G401 (cell line): ENCODE measurements around the gene COA5. TPM values are rescaled to one million over a fixed set of nuclear protein-coding genes. Genes with fewer than 3 reads are reported as not detected.
A peak's percentile ranks its signal among the peaks of the same experiment; 100 is the strongest.
"Not testable (repeated sequence)": the region's sequence is repeated elsewhere in the genome, so short reads cannot be mapped to it uniquely, and the experiment has no call there.

ENCODE experiments used
- DNase-seq: peaks from one replicate; pipeline ENCODE4 v3.0.0-alpha.2; 2015; ENCODE audit warnings: low spot score
- in situ Hi-C: cut with HindIII; loops from 2 replicates; pipeline ENCODE4 v1.10.0; 2016; ENCODE audit warnings: low sequenced_read_pairs, mixed read lengths
- total RNA-seq: library from RNA; depleted of rRNA; stranded (reverse); fragments of >200 nt; shearing (Covaris generic); gene quantifications from 2 replicates; pipeline ENCODE4 v1.2.3, GENCODE V29; 2014

The COA5 gene
- total RNA-seq, 1 experiment from 2014 or later = 21.5 TPM

DNA sequence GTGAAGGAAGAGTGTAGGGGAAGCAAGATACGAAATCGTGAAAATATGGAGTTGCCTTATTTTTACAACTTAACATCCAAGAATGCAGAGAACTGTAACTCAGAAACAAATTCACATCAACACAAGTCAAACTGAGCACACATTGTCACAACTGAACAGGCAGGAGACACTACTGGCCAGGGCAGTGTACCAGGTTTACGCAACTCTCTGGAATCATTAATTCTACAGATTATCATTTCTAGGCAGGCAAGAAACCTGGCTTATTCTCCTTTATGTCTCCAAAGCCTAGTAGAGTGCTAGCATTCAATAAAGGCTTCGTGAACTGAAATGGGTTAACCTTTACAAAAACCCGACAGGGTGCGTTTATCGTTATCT lies 584 bp downstream of the COA5 start:
- in situ Hi-C loops = no loop called here
- DNase-seq = peak; percentile 20

DNA sequence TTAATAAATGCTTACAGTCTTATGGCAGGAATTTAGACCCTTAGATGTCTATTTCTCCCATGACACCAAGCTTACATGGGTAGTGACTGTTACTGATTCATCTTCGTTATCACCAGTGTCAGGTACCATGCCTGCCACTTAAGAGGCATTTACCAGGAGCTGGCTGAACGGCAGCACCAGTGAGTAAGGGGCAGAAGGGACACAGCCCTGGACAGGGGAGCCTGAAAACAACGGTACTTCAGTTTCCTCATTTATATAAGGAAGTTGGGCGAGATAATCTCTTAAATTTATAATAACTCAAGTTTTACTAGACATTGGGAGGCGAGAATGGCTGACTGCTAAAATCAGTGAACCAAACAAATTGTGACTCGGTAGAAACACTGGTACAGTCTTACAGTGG lies 1.2 kb downstream of the COA5 start:
- in situ Hi-C loops = no loop called here
- DNase-seq = no peak

DNA sequence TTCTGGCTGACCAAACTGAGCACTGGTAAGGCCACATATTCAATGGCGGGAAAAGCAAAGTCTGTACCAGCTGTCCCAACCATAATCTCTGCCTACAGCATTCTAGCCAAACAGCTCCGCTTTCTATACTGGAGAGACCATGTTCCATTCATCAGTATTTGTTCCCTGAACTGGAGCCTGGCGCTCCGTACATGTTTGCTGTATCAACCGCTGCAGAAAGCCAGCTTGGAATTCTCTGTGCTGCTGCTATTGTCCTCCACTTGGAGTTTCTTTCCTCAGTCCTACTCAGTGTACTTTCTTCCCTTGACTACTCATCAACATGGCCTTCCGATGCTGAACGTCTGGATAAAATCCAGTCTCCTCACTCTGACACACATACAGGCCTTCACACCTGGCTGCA lies 1.9 kb downstream of the COA5 start:
- in situ Hi-C loops = no loop called here
- DNase-seq = no peak

DNA sequence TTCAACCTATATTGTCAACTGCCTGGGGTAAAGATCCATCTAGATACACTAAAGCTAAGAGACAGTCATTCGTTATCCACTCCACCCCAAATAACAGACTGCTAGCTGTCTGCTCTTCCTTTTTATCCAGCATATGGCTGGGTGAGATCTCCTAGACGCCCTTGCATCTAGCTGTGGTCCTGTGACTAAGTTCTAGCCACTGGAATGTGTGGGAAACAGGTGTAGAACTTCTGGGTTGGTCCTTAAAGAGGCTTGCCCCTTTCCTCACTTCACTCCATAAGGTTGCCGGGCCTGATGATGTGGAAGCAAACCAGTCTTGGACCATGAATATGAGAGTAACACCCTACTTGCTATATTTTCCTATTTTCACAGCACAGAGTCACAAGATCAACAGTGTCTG lies 3.2 kb downstream of the COA5 start:
- in situ Hi-C loops = no loop called here
- DNase-seq = no peak

DNA sequence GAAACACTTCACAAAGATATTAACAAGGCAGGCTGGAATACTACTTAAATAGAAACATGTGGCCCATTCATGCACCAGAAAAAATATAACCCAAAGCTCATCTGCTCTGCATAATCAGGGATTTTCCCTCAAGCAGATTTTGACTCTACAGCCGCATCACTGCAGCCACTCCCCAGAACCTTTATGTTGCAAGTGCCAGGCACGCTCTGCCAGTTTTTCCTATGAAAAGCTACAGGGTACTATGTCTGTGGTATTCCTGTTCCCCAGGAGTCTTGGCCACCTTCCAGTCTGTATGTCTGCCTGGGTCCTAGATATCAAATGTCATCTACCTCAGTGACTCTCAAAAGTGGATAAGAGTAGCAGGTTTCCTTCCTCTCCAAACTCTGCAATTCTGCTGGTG lies 3.8 kb downstream of the COA5 start:
- no peak for DNase-seq
- in situ Hi-C loops = no loop called here

DNA sequence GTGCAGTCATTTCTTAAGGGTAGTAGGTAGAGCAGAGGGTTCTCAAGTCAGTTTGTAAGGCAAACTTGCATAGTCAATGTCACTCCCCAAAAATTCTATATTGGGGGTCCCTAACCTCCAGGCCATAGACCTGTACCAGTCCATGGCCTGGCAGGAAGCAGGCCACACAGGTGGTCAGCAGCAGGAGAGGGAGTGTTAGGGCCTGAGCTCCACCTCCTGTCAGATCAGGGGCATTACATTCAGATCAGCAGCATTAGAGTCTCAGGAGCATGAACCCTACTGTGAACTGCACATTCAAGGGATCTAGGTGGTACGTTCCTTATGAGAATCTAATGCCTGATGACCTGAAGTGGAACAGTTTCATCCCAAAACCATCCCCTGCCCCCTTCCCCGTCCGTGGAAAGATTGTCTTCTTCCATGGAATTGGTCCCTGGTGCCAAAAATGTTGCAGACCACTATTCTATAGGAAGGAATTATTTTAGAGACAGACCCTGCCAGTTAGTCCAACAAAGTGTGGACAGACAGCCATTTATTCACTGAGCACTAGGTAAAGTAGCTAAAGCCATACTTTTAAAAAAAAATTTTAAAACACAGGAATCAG lies 6.7 kb downstream of the COA5 start:
- in situ Hi-C loops = no loop called here
- DNase-seq = peak; percentile 67

DNA sequence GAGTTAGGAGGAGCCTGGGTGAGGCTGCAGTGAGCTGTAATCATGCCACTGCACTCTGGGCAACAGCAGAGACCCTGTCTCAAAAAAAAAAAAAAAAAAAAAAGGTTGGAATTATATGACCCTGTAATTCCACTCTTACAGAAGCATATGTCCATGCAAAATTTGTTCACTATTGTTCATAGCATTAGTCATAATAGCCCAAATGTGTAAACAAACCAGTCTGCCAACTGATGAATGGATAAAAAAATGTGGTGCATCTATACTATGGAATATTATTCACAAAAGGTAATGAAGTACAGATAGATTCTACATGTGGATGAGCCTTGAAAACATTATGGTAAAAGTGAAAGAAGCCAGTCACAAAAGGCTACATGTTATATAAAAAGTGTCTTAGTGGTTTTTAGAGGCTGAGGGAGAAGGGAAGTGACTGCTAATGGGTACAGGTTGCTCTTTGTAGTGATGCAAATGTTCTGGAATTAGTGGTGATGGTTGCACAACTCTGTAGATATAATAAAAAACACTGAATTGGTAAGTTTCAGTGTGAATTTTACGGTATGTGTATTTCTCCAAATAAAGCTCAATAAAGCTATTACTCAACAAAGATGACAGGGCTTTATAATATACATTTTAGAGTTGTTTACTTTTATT lies 9.4 kb downstream of the COA5 start:
- DNase-seq = no peak
- in situ Hi-C loops = no loop called here

DNA sequence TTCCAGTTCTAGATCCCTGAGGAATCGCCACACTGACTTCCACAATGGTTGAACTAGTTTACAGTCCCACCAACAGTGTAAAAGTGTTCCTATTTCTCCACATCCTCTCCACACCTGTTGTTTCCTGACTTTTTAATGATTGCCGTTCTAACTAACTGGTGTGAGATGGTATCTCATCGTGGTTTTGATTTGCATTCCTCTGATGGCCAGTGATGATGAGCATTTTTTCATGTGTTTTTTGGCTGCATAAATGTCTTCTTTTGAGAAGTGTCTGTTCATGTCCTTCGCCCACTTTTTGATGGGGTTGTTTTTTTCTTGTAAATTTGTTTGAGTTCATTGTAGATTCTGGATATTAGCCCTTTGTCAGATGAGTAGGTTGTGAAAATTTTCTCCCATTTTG lies 13.6 kb downstream of the COA5 start:
- DNase-seq, in situ Hi-C loops: not testable (repeated sequence)

DNA sequence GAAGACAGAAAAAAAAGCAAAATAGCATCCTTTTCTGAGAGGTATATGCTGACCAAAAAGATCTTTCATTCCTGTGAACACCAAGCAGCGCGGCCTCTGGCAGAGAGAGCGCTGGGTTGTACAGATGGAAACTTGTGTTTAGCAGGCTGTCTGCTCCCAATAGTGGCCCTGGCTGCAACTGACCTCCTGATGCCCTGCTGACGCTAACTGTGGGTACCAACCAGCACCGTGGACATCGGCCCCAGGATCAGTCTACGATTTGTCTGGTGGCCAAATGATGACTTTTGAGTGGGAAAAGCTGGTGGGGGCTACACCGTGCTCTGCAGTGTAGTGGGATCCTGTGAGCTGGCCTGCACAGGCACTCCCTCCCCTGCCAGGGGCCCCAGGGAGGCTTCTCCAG lies 15.7 kb downstream of the COA5 start:
- in situ Hi-C loops = no loop called here
- no peak for DNase-seq

DNA sequence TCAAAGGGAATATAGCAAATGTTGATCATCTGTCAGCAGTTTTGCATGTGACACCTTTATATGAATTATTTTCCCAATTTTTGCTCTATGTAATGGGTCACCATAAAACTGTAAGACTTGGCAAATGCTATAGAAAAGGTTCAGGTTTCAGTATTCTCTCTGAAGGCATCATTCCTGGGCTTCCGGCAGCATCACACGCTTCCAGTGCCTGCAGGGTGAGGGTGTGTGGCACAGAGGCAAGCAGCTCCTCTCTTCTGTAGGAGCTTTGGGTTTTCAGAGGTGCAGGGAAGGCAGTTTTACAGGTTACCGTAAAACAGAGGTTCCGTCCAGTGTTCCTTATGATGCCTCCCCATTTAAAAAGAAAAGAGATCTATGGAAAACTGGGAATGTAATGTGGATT lies 18.8 kb downstream of the COA5 start:
- DNase-seq = no peak
- in situ Hi-C loops = no loop called here

DNA sequence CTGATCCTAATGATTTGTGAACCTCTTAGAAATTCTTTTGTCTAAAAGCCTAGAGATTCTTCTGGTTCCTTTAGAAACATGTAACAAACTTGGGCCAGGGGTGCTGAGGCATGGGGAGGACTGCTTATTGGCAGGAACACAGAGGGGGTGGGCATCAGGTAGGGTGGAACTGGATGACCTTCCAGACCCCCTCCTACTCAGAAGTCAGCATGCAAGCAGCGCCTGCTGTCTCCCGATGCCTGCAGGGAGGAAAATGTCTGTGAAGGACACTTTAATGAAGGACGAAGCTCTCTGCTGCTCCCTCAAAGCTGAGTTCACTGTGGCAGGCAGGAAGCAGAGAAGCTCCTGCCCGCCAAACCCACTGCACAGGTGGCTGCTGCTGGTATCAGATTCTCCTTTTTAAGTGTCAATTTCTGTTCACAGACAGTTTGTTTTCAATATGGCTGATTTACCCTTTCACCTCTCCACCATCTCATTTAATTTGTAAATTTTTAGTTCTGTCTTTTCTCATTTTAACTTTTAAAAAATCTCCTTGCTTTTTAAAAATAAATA lies 19.4 kb downstream of the COA5 start:
- DNase-seq = no peak
- in situ Hi-C loops = no loop called here

DNA sequence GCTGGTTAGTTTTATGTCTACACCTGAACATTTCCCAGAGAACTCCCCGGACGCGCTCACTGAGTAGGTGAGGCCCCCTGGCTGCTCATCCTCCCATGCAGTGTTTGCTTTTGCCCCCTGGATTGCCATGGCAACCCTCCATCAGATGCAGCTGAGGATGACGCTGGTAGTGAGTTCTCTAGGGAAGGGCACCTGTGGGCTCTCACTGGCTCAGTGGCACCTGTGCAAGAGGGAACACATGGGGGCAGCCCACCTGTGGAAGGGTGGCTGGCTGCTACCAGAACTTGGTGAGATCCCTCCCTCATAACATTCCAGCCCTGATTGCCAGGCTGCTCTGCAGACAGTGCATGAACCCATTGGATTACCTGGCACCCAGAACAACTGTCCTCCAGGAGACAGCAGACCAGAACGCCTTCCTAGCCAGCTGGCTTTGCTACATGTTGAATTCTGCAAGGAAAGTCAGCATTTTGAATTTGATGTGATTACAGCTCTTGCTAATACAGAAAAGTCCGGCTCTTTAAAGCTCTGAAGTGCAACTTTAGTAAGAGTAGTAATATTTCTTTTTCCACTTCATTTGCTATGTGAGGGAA lies 21.7 kb downstream of the COA5 start:
- no peak for DNase-seq
- in situ Hi-C loops = no loop called here

DNA sequence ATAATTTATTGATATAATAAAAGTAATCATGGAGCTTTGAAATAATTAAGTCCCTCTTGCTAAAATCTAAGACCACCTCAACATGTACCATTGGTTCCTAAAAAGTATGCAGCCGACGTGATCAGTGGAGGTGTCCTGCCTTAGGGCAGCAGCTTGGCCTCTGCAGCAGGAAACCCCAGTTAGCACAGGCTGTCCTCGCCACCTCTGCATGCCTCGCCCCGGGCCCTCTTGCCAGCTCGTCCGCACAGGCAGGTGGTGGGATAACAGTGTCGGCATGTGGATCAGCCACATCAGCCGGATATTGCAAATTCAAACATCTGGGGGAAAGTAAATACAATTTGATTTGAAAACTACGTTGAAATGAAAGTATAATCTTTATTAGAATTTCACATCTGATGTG lies 22.9 kb downstream of the COA5 start:
- in situ Hi-C loops = no loop called here
- DNase-seq = no peak

DNA sequence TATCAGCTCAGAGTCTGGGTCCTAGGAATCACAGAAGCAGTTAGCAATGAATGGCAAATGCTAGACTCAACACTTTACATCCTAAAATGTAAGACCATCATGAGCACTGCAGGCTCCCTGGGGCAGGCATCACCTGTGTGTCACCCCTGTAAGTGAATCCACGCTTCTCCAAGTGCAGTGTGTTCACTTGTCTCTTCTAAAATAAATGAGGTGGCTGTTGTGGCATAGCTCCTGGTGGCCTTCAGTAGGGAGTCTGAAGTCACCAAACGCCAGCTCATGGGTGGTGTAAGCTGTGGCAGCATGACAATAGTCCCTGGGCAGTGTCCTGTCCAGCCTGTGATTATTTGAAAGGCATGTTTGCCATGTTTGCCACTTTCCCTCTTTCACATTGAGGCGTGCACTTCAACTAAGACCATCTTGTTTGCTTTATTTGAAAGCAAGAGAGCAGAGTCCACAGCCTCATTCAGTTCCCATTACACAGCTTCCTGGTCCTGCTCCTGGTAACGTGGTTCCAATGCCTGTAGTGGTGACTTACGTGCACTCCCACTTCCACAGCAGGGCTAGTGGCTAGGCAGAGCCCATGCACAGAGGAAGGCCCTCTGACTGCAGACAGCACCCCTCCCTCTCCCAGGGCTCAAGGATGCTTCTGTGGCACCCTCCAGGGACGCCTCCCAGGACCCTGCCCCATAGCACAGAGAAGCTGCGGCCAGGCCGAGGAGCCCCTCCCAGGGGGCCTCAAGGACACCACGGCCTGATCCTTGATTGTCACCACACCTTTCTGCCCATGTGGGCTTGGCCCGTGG lies 24.3 kb downstream of the COA5 start:
- in situ Hi-C loops = no loop called here
- DNase-seq = no peak

DNA sequence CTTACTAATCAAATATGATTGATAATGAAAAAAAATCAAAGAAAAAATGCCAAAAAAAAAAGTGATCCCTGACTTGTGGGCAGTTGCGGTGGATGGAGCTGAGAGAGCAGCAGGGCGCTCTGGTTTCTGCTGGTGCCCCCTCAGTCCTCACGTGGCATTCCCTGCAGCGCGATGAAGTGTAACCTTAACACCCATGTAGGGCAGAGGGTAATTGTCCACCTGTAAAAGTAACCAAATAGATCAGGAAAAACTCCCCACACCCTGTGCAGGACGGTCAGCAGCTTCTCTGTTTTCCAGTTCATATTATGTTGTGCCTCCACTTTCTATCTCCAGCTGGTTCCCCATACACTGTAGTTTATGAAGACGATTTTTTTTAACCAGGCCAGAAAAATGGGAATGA lies 25.0 kb downstream of the COA5 start:
- no peak for DNase-seq
- in situ Hi-C loops = no loop called here

DNA sequence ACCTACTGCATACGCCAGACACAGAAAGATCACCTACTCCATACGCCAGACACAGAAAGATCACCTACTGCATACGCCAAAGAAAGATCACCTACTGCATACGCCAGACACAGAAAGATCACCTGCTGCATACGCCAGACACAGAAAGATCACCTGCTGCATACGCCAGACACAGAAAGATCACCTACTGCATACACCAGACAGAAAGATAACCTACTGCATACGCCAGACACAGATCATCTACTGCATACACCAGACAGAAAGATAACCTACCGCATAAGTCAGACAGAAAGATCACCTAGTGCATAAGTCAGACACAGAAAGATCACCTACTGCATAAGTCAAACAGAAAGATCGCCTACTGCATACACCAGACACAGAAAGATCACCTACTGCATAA lies 25.8 kb downstream of the COA5 start:
- in situ Hi-C loops = no loop called here
- no peak for DNase-seq

DNA sequence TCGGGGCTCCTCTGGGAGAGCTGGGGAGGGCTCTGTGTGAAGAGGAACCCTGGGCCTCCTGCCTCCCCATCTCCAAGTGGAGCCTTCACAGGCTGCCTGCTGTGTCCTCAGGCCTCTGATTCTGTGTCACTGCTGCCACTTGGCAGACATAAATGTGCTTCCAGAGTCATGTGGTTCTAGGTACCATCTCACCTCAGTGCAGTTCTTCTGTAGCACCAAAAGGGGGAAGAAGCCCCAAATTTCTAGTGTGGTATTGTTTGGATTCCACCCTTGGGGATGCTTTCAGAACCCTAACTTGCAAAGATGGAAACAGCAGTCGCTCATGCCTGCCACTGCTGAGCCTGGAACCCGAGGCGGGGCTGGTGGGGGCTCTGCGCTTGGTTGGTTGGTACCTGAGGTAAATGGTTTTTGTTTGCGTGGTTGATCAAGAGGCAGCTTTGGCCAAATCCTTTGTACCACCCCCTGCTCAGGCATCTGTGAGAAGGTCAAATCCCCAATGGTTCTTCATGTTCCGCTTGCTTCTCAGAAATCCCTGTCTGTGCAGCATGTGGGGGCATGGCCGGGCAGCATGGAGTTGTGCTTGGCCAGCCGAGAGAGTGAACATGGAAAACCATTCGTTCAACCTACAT lies 27.5 kb downstream of the COA5 start:
- in situ Hi-C loops = no loop called here
- DNase-seq = peak; percentile 62

DNA sequence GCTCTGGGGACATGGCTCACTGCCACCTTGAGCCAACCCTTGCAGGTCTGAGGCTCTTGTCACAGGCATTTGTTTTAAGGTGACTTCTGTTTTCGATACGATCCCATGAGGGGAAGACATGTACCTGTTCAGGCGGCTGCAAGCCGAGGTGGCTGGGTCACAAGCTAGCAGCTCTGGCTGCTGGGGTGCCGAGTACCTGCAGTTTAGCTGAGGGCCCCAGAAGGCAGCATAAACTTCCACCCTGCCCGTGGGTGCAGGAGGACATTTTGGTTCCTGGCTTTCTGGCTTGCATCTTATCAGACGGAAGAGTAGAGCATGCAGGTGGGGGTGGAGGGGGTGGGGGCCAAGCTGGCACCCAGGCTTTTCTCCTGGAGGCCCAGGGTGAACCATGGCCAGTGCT lies 28.4 kb downstream of the COA5 start:
- in situ Hi-C loops = no loop called here

DNA sequence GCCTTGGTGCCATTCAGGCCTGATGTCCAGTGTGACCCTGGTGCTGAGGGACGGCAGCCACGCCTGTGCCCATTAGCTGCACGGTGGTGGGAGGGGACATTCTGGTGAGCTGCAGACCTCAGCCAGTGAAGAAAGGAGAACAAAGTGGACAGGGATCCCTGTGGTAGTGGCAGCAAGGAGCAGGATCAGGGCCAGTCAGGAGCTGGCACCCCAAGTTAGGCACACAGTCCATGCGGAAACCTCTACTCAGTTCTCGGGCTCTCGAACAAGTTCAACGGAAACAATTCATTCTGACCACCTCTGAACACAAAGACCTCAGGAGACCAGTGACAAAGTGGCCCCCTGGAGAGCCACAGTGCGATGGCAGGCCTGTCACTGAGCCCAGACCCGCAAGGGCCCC lies 30.1 kb downstream of the COA5 start:
- no peak for DNase-seq
- in situ Hi-C loops = no loop called here

More for the DNA sequence above, 28.4 kb downstream of the COA5 start:
- DNase-seq = no peak

DNA sequence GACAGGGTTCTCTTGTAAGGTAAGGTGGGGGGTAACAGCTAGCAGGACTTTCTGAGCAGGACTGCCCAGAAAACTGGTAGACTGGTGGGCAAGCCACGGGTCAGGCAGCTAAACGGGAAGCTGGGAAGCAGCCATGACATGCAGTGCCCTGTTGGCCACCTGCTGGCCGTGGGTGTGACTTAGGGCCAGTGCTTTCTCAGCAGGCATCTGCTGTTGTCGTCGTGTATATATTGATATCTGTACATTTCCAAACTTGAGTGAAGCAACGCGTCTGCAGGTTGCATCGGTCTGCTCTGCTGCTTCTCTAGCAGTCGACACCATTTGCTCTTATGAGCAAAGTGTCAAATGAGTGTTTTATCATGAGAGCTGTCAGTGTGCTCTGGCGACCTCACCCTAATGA lies 31.0 kb downstream of the COA5 start:
- in situ Hi-C loops = no loop called here
- no peak for DNase-seq
